ENCODE measurements around the gene APBA2. TPM values are rescaled to one million over a fixed set of nuclear protein-coding genes. Genes with fewer than 3 reads are reported as not detected.

Gene APBA2
- total RNA-seq, 2 donors from 2014 or later: 0.77 to 1.0 TPM

DNA sequence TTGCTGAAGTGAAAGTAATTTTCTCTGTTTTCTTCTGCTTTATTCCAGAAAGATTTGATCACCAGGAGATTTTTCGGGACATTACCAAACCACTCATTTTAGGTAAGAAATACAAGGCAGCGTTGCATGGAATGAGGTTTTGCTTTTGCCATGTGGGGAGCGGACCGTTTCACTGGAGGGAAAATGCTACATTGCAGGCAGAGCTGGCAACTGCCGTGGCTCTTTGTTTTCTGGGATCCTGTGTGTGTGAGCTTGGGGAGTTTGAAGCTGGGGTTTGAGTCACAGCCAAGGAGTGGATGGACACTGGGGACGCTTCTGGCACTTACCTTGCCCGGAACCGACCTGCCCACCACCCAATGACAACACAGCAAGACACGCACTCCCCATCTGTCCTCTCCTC is 109.9 kb downstream of the APBA2 start:
- Histone ChIP-seq H3K9me3 (no peaks in the 10 kb centered on the region), H3K27me3 (no peaks in the 10 kb centered on the region), H3K9ac (ENCODE audit: low read depth in 2 of 2, low read length in 2 of 2) (no peak overlapping the region), H3K36me3 (no peaks in the 10 kb centered on the region), H3K27ac (no peak overlapping the region), H3K4me1 (no peaks in the 10 kb centered on the region), H3K4me3 (no peak overlapping the region)
- DNase-seq: no peak
- TF ChIP-seq, protein P1, sequence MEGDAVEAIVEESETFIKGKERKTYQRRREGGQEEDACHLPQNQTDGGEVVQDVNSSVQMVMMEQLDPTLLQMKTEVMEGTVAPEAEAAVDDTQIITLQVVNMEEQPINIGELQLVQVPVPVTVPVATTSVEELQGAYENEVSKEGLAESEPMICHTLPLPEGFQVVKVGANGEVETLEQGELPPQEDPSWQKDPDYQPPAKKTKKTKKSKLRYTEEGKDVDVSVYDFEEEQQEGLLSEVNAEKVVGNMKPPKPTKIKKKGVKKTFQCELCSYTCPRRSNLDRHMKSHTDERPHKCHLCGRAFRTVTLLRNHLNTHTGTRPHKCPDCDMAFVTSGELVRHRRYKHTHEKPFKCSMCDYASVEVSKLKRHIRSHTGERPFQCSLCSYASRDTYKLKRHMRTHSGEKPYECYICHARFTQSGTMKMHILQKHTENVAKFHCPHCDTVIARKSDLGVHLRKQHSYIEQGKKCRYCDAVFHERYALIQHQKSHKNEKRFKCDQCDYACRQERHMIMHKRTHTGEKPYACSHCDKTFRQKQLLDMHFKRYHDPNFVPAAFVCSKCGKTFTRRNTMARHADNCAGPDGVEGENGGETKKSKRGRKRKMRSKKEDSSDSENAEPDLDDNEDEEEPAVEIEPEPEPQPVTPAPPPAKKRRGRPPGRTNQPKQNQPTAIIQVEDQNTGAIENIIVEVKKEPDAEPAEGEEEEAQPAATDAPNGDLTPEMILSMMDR (IDR thresholded peaks at IDR 0.05): no peak
- intact Hi-C loops (cut with DNase I): no loop called here

DNA sequence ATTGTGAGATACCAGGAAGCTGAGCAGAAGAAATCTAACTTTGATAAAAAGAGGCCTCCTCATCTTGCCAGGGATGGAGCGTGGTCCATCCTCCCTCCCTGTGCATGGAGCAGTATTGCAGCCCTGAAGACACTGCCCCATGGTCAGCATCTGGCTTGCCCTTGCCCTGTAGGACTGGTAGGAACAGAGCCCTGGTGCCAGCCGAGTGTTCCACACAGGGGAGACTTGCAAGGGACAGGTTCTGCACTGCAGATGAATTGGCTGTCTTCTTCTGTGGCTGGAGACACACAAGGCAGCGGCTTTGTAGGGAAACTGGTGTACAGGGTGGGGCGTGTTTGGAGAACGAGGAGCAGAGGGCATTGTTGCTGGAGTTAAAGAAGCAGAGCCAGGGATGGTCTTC is 110.5 kb downstream of the APBA2 start:
- Histone ChIP-seq H3K9me3 (no peaks in the 10 kb centered on the region), H3K27me3 (no peaks in the 10 kb centered on the region), H3K4me3 (no peak overlapping the region), H3K9ac (ENCODE audit: low read depth in 2 of 2, low read length in 2 of 2) (no peak overlapping the region), H3K27ac (no peak overlapping the region), H3K4me1 (no peaks in the 10 kb centered on the region), H3K36me3 (no peaks in the 10 kb centered on the region)
- no peak for DNase-seq
- TF ChIP-seq, protein P1 (IDR thresholded peaks at IDR 0.05): no peak
- intact Hi-C loops (cut with DNase I): no loop called here

GRCh38 chr15:28996953-28997352 is 111.2 kb downstream of the APBA2 start:
- no peak for DNase-seq

GRCh38 chr15:28997791-28998190 is 112.0 kb downstream of the APBA2 start:
- no peaks in the 10 kb centered on the region for H3K9me3 ChIP-seq
- H3K27ac ChIP-seq: no peak overlapping the region
- TF ChIP-seq, protein P1 (IDR thresholded peaks at IDR 0.05): no peak
- H3K9ac ChIP-seq (ENCODE audit: low read depth in 2 of 2, low read length in 2 of 2): no peak overlapping the region
- H3K4me3 ChIP-seq: no peak overlapping the region
- intact Hi-C loops (cut with DNase I): no loop called here
- no peaks in the 10 kb centered on the region for H3K36me3 ChIP-seq
- DNase-seq: no peak
- H3K4me1 ChIP-seq: no peaks in the 10 kb centered on the region
- no peaks in the 10 kb centered on the region for H3K27me3 ChIP-seq

More at GRCh38 chr15:28996953-28997352, 111.2 kb downstream of the APBA2 start:
- intact Hi-C loops (cut with DNase I): no loop called here
- Histone ChIP-seq H3K27ac (no peak overlapping the region), H3K4me3 (no peak overlapping the region), H3K27me3 (no peaks in the 10 kb centered on the region), H3K9me3 (no peaks in the 10 kb centered on the region), H3K9ac (ENCODE audit: low read depth in 2 of 2, low read length in 2 of 2) (no peak overlapping the region), H3K36me3 (no peaks in the 10 kb centered on the region), H3K4me1 (no peaks in the 10 kb centered on the region)
- TF ChIP-seq, protein P1 (IDR thresholded peaks at IDR 0.05): no peak

DNA sequence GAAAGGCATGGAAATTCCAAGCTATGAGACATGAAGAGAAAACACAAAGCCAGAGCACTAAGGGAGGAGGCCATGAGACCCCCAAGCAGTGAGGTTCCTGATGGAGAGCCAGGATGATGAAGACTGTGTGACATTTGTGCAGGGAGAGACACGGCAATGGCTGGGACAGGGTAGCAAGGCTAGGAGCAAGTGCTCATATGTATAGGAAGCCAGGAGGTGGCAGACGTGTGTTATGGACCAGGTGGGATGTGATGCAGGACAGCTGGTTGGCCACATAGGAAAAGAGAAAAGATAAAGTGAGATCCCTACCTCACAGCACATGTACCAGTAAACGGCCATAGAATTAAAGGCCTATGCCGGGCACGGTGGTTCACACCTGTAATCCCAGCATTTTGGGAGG is 112.7 kb downstream of the APBA2 start:
- Histone ChIP-seq H3K4me1 (no peaks in the 10 kb centered on the region), H3K4me3 (no peak overlapping the region), H3K27ac (no peak overlapping the region), H3K36me3 (no peaks in the 10 kb centered on the region), H3K9ac (ENCODE audit: low read depth in 2 of 2, low read length in 2 of 2) (no peak overlapping the region), H3K9me3 (no peaks in the 10 kb centered on the region), H3K27me3 (no peaks in the 10 kb centered on the region)
- TF ChIP-seq, protein P1 (IDR thresholded peaks at IDR 0.05): no peak
- intact Hi-C loops (cut with DNase I): no loop called here
- DNase-seq: no peak

All from colonic mucosa (tissue), 4 donors.